HG03521 (cell line): Measurements from ENCODE around the gene F12.
"Not testable (repeated sequence)": the region's sequence is repeated elsewhere in the genome, so short reads cannot be mapped to it uniquely, and the experiment has no call there.

Experiments used
- ATAC-seq: cut with Tn5 transposase; IDR thresholded peaks from one replicate; pipeline ENCODE4 v1.9.1; 2021; ENCODE audit warnings: mild to moderate bottlenecking, moderate library complexity; ENCODE audit not compliant: unreplicated experiment

Gene F12

GRCh38 chr5:177370488-177371119 is 38.8 kb downstream of the F12 start:
- peak; percentile 76 for ATAC-seq

GRCh38 chr5:177369645-177370440 is 39.5 kb downstream of the F12 start:
- ATAC-seq = no peak

GRCh38 chr5:177368869-177369644 is 40.3 kb downstream of the F12 start:
- ATAC-seq = no peak

- no peak for ATAC-seq
Observed at GRCh38 chr5:177367981-177368868, 41.1 kb downstream of the F12 start.

- ATAC-seq = no peak
Observed at GRCh38 chr5:177367323-177367848, 42.0 kb downstream of the F12 start.

- ATAC-seq = no peak
Observed at GRCh38 chr5:177366528-177367322, 42.6 kb downstream of the F12 start.

GRCh38 chr5:177365845-177366527 is 43.4 kb downstream of the F12 start:
- ATAC-seq = no peak

- no peak for ATAC-seq
Observed at GRCh38 chr5:177364159-177364962, 45.0 kb downstream of the F12 start.

- no peak for ATAC-seq
Observed at GRCh38 chr5:177363565-177363964, 45.8 kb downstream of the F12 start.

- ATAC-seq = no peak
Observed at GRCh38 chr5:177362610-177363507, 46.5 kb downstream of the F12 start.

- no peak for ATAC-seq
Observed at GRCh38 chr5:177362292-177362609, 47.1 kb downstream of the F12 start.

GRCh38 chr5:177361418-177362291 is 47.7 kb downstream of the F12 start:
- ATAC-seq = no peak

- ATAC-seq = not testable (repeated sequence)
Observed at GRCh38 chr5:177360740-177361139, 48.6 kb downstream of the F12 start.

- no peak for ATAC-seq
Observed at GRCh38 chr5:177359860-177360259, 49.5 kb downstream of the F12 start.

- no peak for ATAC-seq
Observed at GRCh38 chr5:177359451-177359851, 49.9 kb downstream of the F12 start.

GRCh38 chr5:177358370-177358819 is 51.0 kb downstream of the F12 start:
- no peak for ATAC-seq
